HL-60 (cell line): ENCODE results near the gene BHLHE40.
"Not testable (repeated sequence)": the region's sequence is repeated elsewhere in the genome, so short reads cannot be mapped to it uniquely, and the experiment has no call there.

Source experiments
- DNase-seq, 2 experiments: peaks; one replicate each; pipeline ENCODE4 v3.0.0-alpha.2; 2010 to 2020; ENCODE audit warnings: low read depth in 1 of 2, low spot score in 1 of 2
- H3K27ac ChIP-seq: fragments of 250-450 bp; sonication (Bioruptor Pico); replicated peaks from 2 replicates; pipeline ENCODE4 v1.5.1; 2020; ENCODE audit warnings: mild to moderate bottlenecking, moderate library complexity
- H3K27me3 ChIP-seq: fragments of 250-450 bp; sonication (Bioruptor Pico); 2 replicates; pipeline ENCODE4 v1.5.1; 2021; ENCODE audit warnings: mild to moderate bottlenecking, moderate library complexity; ENCODE audit not compliant: insufficient read depth, poor library complexity, severe bottlenecking
- H3K4me3 ChIP-seq: replicated peaks from 2 replicates; pipeline ENCODE4 v1.5.1; 2011; ENCODE audit warnings: mild to moderate bottlenecking, control low read depth, low read length; ENCODE audit not compliant: insufficient read depth
- CTCF ChIP-seq: IDR thresholded peaks from one replicate; pipeline ENCODE4 v1.5.1; 2011; ENCODE audit warnings: low read length, control low read depth, inconsistent platforms; ENCODE audit not compliant: insufficient read depth
- GABPA ChIP-seq: IDR thresholded peaks from 2 replicates; pipeline ENCODE4 v1.6.1; 2012; ENCODE audit warnings: low read depth
- POLR2AphosphoS5 ChIP-seq: IDR thresholded peaks from 2 replicates; pipeline ENCODE4 v1.6.1; 2012; ENCODE audit warnings: low read depth
- REST ChIP-seq: IDR thresholded peaks from 2 replicates; pipeline ENCODE4 v1.6.1; 2012; ENCODE audit warnings: low read depth; ENCODE audit not compliant: insufficient replicate concordance
- SPI1 ChIP-seq: IDR thresholded peaks from 2 replicates; pipeline ENCODE4 v1.6.1; 2012; ENCODE audit warnings: low read depth, mild to moderate bottlenecking, borderline replicate concordance

Gene BHLHE40

GRCh38 chr3:4956099-4956498 is 23.1 kb upstream of the BHLHE40 start:
- no peak overlapping the region for H3K27ac ChIP-seq
- H3K27me3 ChIP-seq, result no peaks in the 10 kb centered on the region
- H3K4me3 ChIP-seq, result no peak overlapping the region
- DNase-seq, result no peak
- TF ChIP-seq GABPA (no peak), CTCF (no peak), REST (no peak), SPI1 (no peak), POLR2AphosphoS5 (no peak)

DNA sequence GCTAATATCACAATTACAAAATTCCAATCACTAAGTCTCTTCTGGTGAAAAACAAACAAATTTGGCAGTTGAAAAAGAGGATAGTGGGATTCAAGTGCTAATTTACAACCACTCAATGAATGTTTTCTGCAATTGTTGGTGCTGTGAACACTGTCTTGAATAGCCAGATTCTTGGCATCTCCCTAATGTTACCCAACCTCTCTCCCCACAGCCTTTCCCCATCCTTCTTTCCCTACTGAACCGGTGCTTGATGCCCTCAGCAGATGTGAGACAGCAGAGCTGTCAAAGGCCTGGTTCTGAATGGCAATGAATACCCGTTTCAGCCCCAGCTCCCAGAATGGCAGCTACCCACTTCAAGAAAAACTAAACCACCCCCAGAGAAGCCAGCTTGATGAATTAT is 22.5 kb upstream of the BHLHE40 start:
- Histone ChIP-seq H3K27ac (no peak overlapping the region), H3K4me3 (no peak overlapping the region), H3K27me3 (no peaks in the 10 kb centered on the region)
- TF ChIP-seq REST, result no peak
- no peak for TF ChIP-seq POLR2AphosphoS5
- no peak for TF ChIP-seq SPI1
- DNase-seq, result no peak

DNA sequence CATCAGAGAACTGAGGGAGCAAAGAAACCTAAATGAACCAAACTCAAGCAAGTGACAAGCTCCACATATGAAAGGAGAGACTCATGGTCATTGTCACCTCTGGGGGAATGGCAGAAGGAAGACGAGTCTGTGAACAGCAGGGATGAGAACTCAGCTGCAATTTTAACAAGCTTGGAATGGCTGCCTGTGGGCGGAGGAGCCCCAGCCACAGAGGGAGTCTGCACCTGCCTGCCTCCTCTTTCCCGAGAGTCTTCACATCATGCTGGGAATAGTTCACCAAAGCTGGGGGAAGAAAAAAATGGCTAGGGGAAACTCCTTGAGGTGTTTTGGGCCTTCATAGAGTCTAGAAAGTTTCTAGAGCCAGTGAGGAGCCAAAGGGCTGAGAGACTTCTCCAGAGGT is 21.3 kb upstream of the BHLHE40 start:
- TF ChIP-seq SPI1, result no peak
- no peak for TF ChIP-seq GABPA
- no peak for TF ChIP-seq POLR2AphosphoS5
- no peak for TF ChIP-seq CTCF
- TF ChIP-seq REST, result no peak
- Histone ChIP-seq H3K27ac (no peak overlapping the region), H3K27me3 (no peaks in the 10 kb centered on the region), H3K4me3 (no peak overlapping the region)
- no peak for DNase-seq

GRCh38 chr3:4959180-4959579 is 20.1 kb upstream of the BHLHE40 start:
- H3K27me3 ChIP-seq, result no peaks in the 10 kb centered on the region
- DNase-seq, result no peak
- TF ChIP-seq POLR2AphosphoS5, result no peak
- no peak for TF ChIP-seq CTCF
- H3K4me3 ChIP-seq, result no peak overlapping the region
- no peak overlapping the region for H3K27ac ChIP-seq

GRCh38 chr3:4961865-4962264 is 17.4 kb upstream of the BHLHE40 start:
- not testable (repeated sequence) for H3K27ac ChIP-seq, DNase-seq

More at GRCh38 chr3:4961865-4962264, 17.4 kb upstream of the BHLHE40 start:
- not testable (repeated sequence) for H3K4me3 ChIP-seq, H3K27me3 ChIP-seq
